Activated gamma-delta T cell treated with Interleukin-2 at 50 U/mL for 16 hours (primary cell): ENCODE results near the gene MRPL52.

Experiments
- DNase-seq: peaks from one replicate; pipeline ENCODE4 v3.0.0-alpha.2; 2020

The MRPL52 gene

GRCh38 chr14:22883173-22883976, 53.7 kb downstream of the MRPL52 start, which contains the start of gene REM2:
REM2 (plus strand) TSS chr14:22883222; CDS start chr14:22883288, 66 bp downstream.
- DNase-seq: no peak

- DNase-seq: no peak
Observed at GRCh38 chr14:22884076-22884737, 54.5 kb downstream of the MRPL52 start.
